HG03432 (cell line): Measurements from ENCODE around the gene RNPEP.
"Not testable (repeated sequence)": the region's sequence is repeated elsewhere in the genome, so short reads cannot be mapped to it uniquely, and the experiment has no call there.

ENCODE experiments used
- ATAC-seq: cut with Tn5 transposase; IDR thresholded peaks from one replicate; pipeline ENCODE4 v1.9.1; 2021; ENCODE audit warnings: mild to moderate bottlenecking, moderate library complexity; ENCODE audit not compliant: unreplicated experiment

RNPEP gene

DNA sequence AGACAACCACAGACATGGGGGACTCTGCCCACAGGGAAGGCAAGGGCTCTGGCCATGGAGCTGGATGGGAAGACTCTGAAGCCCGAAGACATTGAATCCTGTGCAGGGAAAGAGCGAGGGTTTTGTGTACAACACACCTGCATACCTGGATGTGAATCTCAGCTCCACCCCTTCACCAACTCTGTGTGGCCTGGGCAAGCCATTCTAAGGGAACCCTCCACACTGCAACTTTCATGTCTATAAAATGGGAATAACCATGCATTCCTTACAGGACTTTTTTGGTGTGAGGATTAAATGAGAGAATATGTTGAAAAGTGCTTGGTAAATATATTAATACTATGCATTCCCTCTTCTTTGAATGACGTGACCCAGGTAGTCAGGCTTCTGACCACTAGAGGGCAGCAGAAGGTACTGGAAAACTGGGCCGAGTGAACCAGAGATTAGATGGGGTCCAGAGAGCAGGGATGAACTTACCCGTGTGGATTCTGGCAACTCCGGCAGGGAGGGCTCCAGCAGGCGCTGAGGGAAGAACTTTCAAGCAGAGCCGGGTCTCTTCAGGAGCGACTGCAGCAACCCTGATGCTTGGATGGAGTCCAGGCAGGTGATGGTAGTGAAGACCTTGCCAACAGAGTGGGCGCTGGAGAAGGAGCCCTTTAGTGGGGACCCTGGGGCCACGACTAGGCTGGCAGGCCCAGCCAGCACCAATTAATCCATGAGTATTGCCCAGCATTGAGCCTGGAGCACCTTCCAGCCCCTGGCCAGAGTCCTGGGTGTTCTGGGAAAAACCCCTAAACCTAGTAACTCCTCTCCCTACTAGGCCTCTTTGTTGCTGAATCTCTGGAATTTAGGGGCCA, 27.1 kb downstream of the RNPEP start:
- peak; percentile 46 for ATAC-seq

DNA sequence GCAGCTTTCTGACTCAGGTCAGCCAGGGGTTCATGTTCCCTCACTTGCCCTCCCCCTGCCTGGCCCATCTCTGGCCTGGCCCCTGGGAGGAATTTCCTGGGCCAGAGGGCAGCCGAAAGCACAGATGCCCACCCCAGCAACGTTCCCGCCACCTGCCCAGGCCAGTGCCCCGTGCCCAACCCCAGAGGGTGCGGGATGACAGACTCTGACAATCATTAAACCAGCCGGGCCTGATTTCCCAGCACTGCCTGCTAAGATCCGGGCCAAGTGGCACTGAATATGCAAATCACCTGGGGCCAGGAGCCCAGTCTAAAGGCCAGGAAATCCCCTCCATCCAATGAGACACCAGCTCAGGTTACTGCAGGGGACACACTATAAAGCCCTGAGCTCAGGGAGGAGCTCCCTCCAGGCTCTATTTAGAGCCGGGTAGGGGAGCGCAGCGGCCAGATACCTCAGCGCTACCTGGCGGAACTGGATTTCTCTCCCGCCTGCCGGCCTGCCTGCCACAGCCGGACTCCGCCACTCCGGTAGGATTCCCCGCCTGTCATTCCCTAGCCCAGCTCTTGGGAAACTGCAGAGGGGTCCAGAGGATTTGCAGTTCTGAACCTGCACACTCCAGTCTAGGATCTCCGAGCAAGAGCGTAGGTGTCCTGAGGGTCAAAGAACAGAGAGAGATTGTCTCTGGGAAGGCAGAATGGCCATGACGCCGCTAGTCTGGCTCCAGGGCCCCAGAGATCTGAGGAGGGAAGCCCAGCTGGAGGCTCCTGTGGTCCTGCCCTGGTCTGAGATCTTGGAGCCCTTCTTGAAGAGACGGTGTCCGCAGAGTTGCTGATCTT, 27.9 kb downstream of the RNPEP start, which contains the start of gene ELF3:
Gene ELF3, plus strand, starts transcription at position 408 of the 836 bp plus-strand sequence. CDS start 550 bp downstream, outside the sequence.
- peak; percentile 89 for ATAC-seq

DNA sequence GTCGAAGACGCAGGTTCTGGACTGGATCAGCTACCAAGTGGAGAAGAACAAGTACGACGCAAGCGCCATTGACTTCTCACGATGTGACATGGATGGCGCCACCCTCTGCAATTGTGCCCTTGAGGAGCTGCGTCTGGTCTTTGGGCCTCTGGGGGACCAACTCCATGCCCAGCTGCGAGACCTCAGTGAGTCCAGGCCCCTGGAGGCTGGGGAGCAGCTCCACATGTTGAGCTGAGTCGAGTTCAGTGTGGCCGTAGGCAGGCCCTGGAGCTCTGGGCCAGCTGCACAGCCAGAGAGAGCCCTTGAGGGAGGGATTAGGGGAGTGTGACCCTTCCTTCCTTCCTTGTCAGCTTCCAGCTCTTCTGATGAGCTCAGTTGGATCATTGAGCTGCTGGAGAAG, 29.5 kb downstream of the RNPEP start:
- ATAC-seq, result no peak

DNA sequence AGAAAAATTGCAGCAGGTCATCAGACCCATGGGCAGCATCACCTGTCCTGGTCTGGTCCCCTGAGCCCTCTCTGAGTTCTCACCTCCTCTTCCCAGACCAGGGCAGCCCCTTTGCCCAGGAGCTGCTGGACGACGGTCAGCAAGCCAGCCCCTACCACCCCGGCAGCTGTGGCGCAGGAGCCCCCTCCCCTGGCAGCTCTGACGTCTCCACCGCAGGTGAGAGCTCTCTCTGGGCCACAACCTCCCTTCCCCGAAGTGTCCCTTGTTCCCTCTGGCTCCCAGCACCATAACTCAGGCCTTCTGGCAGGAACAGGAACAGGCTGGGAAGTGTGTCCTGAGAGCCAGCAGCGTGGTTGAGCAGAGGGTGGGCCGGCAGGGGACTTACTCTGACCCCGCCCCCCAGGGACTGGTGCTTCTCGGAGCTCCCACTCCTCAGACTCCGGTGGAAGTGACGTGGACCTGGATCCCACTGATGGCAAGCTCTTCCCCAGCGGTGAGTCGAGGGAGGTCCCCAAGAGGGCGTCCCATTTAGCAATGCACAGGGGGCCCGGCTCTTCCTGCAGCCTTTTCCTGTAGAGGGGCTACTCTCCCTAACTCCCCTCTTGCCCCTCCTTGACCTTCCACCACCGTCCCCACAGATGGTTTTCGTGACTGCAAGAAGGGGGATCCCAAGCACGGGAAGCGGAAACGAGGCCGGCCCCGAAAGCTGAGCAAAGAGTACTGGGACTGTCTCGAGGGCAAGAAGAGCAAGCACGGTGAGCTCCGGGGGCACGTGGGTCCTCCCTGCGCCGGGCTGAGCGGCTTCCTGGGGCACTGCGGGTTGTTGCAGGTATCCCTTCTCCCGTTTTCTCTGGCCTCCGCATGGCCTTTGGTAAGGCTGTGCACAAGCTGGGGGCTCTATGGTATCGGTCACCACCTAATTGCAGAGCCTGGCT, 30.4 kb downstream of the RNPEP start:
- ATAC-seq, result no peak

DNA sequence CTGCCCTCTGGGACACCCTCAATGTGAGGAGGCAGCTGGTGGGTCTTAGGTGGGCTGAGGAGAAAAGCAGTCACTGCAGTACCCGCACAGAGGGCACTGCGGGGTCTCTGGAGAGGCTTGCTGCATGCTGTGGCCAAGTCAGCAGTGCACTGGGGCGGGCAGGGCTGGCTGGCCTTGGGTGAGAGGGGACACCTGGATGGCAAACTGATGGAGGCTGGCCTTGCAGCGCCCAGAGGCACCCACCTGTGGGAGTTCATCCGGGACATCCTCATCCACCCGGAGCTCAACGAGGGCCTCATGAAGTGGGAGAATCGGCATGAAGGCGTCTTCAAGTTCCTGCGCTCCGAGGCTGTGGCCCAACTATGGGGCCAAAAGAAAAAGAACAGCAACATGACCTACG, 31.2 kb downstream of the RNPEP start:
- ATAC-seq, result no peak

DNA sequence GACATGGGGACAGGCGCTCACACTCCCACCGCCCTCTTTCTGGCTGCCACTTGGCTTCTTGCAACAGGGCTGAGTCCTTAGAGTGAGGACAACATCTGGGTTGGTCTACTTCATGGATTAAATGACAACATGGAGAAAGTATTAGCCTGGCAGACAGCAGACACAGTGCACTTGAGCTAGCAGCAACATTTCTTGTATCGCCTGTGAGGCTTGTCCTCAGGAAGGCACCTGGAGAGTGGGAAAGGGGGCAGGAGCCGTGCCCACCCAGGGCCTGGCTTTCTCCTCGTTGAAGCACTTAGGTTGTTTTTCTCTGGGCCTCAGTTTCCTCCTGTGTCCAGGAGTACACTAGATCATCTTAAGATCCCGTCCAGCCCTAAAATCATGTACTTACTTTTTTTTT, 31.6 kb downstream of the RNPEP start:
- no peak for ATAC-seq

DNA sequence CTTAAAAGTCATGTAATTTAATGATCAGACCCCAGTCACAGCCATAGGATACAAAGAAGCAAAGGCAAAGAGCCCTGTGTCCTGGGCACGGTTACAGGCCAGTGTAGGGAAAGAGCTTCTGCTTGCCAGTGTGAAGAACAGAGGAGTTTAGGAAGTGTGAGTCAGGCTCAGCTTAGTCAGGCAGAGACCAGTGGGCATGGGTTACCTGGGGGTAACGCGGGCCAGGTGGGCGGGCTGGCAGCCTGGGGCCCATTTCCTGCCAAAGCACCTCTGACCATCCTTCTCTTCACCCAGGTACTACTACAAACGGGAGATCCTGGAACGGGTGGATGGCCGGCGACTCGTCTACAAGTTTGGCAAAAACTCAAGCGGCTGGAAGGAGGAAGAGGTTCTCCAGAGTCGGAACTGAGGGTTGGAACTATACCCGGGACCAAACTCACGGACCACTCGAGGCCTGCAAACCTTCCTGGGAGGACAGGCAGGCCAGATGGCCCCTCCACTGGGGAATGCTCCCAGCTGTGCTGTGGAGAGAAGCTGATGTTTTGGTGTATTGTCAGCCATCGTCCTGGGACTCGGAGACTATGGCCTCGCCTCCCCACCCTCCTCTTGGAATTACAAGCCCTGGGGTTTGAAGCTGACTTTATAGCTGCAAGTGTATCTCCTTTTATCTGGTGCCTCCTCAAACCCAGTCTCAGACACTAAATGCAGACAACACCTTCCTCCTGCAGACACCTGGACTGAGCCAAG, 32.6 kb downstream of the RNPEP start:
- no peak for ATAC-seq

DNA sequence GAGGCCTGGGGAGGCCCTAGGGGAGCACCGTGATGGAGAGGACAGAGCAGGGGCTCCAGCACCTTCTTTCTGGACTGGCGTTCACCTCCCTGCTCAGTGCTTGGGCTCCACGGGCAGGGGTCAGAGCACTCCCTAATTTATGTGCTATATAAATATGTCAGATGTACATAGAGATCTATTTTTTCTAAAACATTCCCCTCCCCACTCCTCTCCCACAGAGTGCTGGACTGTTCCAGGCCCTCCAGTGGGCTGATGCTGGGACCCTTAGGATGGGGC, 33.2 kb downstream of the RNPEP start:
- ATAC-seq, result no peak

DNA sequence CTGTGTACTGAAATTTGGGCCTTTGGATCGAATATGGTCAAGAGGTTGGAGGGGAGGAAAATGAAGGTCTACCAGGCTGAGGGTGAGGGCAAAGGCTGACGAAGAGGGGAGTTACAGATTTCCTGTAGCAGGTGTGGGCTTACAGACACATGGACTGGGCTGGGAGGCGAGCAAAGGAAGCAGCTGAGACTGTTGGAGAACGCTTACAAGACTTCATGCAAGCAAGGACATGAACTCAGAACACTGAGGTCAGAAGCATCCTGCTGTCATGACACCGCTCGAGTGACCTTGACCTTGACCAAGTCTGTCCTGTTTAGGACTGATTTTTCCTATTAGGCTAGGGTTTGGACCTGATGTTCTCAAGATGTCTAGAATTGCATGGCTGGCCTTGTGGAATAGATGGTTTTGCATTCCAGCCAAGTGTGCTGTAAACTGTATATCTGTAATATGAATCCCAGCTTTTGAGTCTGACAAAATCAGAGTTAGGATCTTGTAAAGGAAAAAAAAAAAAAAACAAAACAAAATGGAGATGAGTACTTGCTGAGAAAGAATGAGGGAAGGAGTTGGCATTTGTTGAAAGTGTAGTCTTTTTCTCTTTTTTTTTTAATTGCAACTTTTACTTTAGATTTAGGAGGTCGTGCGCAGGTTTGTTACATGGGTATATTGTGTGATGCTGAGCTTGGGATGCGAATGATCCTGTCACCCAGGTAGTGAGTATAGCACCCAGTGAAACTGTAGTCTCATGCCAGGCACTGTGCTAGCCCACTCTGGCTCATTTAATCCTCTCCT, 33.8 kb downstream of the RNPEP start:
- no peak for ATAC-seq

DNA sequence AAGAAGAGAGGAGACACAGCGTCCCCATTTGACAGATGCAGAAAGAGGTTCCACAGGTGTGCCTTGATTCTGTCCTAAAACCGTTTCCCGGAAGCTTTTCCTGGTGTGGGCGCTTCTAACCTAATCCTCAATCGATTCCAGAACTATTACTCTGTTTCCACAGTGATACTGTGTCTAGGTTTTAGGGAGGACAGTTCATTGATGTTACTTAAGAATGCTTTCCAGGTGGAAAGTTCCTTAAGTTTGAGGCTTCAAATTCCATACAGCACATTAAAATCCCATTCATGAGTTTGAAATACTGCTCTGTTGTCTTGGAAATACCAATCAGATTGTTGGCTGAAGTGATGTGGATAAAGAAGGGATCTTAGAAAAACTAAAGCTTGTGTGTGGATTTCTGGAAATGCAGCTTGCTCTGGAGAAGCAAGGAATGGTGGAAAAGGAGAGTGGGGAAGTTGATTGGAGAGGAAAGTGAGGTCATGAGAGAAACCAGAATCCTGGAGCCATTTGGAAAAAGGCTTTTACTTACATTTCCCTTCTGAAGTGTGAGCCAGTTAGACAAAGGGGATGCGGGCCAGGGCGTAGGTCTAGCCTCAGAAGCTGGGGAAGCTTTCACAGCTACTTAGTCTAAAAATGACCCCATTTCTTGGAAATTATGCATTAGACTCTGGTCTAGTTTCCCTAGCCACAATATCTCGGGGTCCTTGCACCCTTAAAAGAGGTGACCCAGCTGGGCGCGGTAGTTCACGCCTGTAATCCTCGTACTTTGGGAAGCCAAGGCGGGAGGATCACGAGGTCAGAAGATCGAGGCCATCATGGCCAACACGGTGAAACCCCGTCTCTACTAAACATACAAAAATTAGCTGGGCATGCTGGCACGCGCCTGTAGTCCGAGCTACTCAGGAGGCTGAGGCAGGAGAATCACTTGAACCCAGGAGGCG, 34.6 kb downstream of the RNPEP start:
- ATAC-seq, result no peak

DNA sequence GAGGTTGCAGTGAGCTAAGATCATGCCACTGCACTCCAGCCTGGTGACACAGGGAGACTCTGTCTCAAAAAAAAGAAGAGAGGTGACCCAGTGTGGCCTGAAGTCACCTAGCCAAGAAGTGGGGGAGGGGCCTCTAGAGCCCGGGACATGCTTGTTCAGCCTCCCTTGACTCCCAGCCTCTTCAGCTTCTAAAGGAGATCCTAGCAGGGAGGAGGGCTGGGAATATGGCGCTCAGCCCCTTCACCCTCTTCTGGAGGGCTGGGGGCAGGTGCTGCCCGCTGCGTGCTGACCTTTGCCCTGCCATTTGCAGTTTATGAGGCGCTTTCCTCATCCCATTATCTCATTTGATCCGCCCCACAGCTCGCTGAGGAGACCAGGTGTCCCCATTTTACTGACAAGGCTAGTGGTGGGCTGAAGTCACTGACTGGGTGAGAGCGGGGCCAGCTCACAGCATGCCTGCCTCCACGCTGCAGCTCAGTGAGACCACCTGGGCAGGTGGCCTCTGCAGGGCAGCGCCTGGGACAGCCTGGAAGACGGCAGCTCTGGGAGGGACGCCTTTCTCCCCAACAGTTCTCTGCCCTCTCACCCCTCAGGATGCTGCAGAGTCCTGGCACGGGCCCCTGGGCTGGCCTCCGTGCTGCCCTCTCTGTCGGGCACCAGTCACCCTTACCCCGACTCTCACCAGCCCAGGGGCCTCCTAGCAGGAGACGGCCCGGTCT, 35.5 kb downstream of the RNPEP start:
- ATAC-seq, result no peak

DNA sequence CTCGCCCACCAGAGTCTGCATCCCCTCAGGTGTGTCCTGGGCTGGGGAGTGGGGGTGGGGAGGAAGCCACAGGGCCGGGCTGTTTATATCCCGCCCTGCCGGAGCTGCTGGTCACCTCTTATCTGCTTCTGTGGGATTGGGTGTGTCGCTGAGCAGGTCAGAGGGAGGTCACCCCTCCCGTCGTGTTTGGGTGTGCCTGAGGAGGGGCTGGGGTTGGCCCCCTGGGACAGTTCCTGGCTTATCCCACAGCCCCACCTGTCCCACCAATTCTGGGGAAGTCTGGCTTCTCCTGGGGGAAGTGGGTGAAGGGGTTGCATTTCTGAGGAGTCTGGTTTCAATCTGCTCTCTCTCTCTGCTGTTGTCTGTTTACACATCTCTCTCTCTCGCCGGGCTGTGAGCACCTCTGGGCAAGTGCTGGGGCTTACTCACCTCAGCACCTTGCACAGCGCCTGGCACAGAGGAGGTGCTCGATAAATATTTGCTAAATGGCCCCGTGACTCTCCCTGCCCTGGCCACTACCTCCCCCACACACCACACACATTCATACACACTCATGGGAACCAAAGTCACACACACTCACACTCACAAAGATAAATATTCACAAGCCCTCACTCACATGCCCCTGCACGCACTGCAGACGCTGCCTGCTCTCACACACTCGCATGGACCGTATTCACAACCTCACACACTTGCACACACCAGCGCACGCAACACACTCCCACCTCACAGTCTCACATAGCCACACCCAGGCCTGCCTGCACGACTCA, 36.2 kb downstream of the RNPEP start:
- no peak for ATAC-seq

DNA sequence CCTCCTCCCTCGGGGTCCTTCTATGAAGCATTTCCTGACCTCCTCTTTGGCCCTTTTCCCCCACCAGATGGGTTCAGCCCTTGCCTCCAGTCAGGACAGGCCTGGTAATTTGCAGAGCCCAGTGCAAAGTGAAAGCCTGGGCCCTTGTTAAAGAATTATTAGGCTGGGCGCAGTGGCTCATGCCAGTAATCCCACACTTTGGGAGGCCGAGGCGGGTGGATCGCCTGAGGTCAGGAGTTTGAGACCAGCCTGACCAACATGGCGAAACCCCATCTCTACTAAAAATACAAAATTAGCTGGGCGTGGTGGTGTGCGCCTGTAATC, 36.7 kb downstream of the RNPEP start:
- ATAC-seq, result not testable (repeated sequence)

DNA sequence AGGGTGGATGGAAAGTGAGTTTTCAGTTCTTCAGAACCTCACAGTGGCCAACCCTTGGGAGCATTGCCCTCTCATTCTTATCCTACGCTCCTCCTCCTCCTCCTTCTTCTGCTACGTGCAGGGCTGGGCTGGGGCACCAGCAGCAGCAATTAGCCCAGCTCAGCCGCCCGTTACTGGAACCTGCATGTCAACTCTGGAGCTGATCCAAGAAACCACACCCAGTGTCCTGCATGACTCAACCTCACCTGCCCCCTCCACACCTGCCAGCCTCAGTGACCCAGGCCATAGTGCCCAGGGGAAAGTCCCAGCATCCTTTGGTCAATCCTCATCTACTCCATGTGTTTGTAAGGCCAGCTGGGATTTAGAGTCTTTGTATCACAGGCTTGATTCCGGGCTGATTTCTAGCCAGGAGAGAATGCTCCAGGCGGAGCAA, 40.6 kb downstream of the RNPEP start:
- ATAC-seq, result no peak

DNA sequence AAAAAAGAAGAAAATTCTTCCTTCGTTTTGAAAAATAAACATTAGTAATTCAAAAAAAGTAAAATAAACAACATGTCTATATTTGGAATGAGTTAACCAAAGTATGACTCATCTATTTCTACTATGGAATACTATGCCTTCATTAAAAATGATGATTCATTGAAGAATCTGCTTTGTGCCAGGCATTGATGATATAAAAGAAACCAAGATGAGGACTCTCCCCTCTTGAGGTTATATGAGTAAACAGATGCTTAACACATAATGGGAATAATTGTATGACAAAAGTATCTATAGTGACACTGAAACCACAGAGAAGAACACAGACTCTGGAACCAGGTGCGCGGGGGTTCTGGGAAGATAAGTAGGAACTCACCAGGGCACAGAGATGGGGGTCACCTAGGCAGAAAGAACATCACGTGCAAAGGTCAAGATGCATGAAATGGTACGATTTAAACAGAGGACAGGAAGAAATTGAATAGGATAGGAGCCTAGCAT, 46.8 kb downstream of the RNPEP start:
- no peak for ATAC-seq

DNA sequence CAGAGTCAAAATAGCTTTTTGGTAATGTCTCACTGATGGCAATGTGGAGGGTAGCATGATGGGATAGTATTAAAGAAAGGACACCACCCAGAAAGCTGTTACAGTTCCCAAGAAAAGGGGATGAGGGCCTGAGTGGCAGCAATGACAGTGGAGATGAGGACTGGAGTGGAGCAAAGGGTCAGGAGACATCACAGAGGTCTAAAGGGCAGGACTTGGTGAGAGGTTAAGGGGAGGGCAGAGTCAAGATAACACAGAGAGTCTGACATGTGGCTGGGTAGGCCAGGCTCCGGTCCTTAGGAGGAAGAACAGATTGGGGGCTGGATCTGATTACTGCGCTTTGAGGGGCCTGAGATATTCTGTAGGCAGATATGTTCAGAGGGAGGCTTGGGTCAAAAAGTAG, 47.3 kb downstream of the RNPEP start:
- ATAC-seq, result no peak

DNA sequence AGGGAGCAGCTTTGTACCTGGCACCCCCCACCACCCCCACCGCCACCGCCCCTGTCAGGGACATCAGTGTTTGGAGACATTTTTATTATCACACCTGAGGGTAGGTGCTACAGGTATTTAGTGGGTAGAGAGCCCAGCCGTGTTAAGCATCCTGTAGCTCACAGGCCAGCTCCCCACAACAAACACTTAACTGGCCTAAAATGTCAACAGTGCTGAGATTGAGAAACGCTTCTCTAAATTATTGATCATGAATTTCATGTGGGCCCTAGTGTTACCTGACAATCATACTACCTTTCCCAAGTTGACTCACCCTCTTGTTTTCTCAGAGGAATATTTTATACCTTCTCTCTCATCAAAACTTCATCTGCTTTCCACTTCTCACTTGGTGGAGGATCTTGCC, 49.3 kb downstream of the RNPEP start:
- ATAC-seq, result no peak
